ENCODE results near the gene PTPN1. TPM values are rescaled to one million over a fixed set of nuclear protein-coding genes. Genes with fewer than 3 reads are reported as not detected.

Gene PTPN1
- total and polyA plus RNA-seq, 2 of the 13 experiments (the other 11 are each of a cell fraction or from before 2014, with no cell fraction given) = 17.7 to 37.2 TPM

- no peak overlapping the region for H3K4me3 ChIP-seq (replicated peaks in 1 of 3; ENCODE audit: insufficient read depth in 1 of 3, low read depth in 2 of 3, low read length in 3 of 3)
- POLR2A ChIA-PET = interaction anchor here (0.6 to 1.3 kb wide), 2 partner anchors 9 to 404 kb away, joined by 3 to 5 read pairs; partner anchors contain the start of gene CEBPB
- WGBS (ENCODE audit: low lambda C conversion rate) = 25% methylated on average over 19 of the region's 19 CpGs
- intact Hi-C loops (cut with micrococcal nuclease; ENCODE audit: unreplicated experiment) (no loop called here), in situ Hi-C loops (cut with HindIII; ENCODE audit: extremely low pct_ligation_motif_present, low pct_unique_long_range_greater_than_20kb) (no loop called here)
- BruUV-seq (replicated peaks) = no TSS peak
- H3K9me3 ChIP-seq (ENCODE audit: low read length) = no peaks in the 10 kb centered on the region
- CTCF ChIA-PET (ENCODE audit: low intra/inter-chr PET ratio, low total read pairs) = no interaction called here
- H2AFZ ChIP-seq (ENCODE audit: low read length) = no peak overlapping the region
- no peaks in the 10 kb centered on the region for H3K79me2 ChIP-seq (ENCODE audit: insufficient read depth, low read length)
- DNase-seq (ENCODE audit: low spot score) (no peak), ATAC-seq (peak; percentile 24), FAIRE-seq (no peak)
- H3K27me3 ChIP-seq (ENCODE audit: control insufficient read depth in 1 of 2, insufficient read depth in 2 of 2, low read length in 2 of 2) = peaks cover 14 to 42% of the 10 kb centered on the region in 2 experiments; a peak in 3 of 5 replicates
- no peaks in the 10 kb centered on the region for H3K36me3 ChIP-seq (replicated peaks in 1 of 2; ENCODE audit: control insufficient read depth in 1 of 2, insufficient read depth in 2 of 2, low read length in 2 of 2)
- no peak overlapping the region for H3K27ac ChIP-seq (ENCODE audit: extremely low read length, insufficient read depth, low read length)
- H3K9ac ChIP-seq (ENCODE audit: insufficient read depth, low read depth, low read length) = no peak overlapping the region
- H3K4me1 ChIP-seq (ENCODE audit: insufficient read depth, low read length) = peaks cover 38% of the 10 kb centered on the region
- H3K4me2 ChIP-seq (ENCODE audit: low read depth, low read length) = no peak overlapping the region
- H4K20me1 ChIP-seq (ENCODE audit: insufficient read depth, low read length) = no peaks in the 10 kb centered on the region
- TF ChIP-seq NR0B2 (CRISPR knock-in tag; IDR thresholded peaks at IDR 0.05) (no peak), ATF3 (CRISPR knock-in tag; IDR thresholded peaks at IDR 0.05) (no peak), ZNF687 (CRISPR knock-in tag; IDR thresholded peaks at IDR 0.05) (peak; percentile 16; the same call in 1 of the 2 replicates), SAP130 (CRISPR knock-in tag; IDR thresholded peaks at IDR 0.05; ENCODE audit: low read depth) (no peak), NFKB2 (CRISPR knock-in tag; IDR thresholded peaks at IDR 0.05; ENCODE audit: borderline replicate concordance) (0 out of 2 replicates have a peak, but pooled peaks have one; percentile 41), TEAD2 (CRISPR knock-in tag; IDR thresholded peaks at IDR 0.05) (0 out of 2 replicates have a peak, but pooled peaks have one; percentile 38), ZFP36L2 (CRISPR knock-in tag; IDR thresholded peaks at IDR 0.05) (no peak), POLR2AphosphoS5 (IDR thresholded peaks at IDR 0.05; ENCODE audit: low read depth, low read length) (no peak), POGK (CRISPR knock-in tag; conservative IDR thresholded peaks at IDR 0.05) (no peak), ZNF678 (CRISPR knock-in tag; IDR thresholded peaks at IDR 0.05) (no peak), ZKSCAN8 (CRISPR knock-in tag; IDR thresholded peaks at IDR 0.05; ENCODE audit: borderline replicate concordance) (no peak), ZMYM3 (CRISPR knock-in tag; IDR thresholded peaks at IDR 0.05) (peak; percentile 33; the same call in 1 of the 2 replicates), ZNF160 (CRISPR knock-in tag; IDR thresholded peaks at IDR 0.05) (0 out of 2 replicates have a peak, but pooled peaks have one; percentile 27), EED (CRISPR knock-in tag; IDR thresholded peaks at IDR 0.05) (0 out of 2 replicates have a peak, but pooled peaks have one; percentile 46), FOSL2 (CRISPR knock-in tag; IDR thresholded peaks at IDR 0.05) (0 out of 2 replicates have a peak, but pooled peaks have one; percentile 4), TOPORS (CRISPR knock-in tag; IDR thresholded peaks at IDR 0.05) (no peak)
Observed at GRCh38 chr20:50594591-50595432, 84.6 kb downstream of the PTPN1 start.
